Transverse colon (tissue), 4 donors: Measurements from ENCODE around the gene SMCO4.

Experiments
- CTCF ChIP-seq, 5 experiments: fragments of 200-600 bp in 3 of 5; fragments of 450-650 bp in 2 of 5; sonication (generic) in 3 of 5; IDR thresholded peaks; 1 replicate in 2 of 5; 2 replicates in 3 of 5; pipeline ENCODE4 v1.5.1; 2016 to 2017; ENCODE audit warnings: antibody characterized with exemption in 5 of 5, inconsistent platforms in 3 of 5, mild to moderate bottlenecking in 2 of 5, moderate library complexity in 1 of 5
- POLR2AphosphoS5 ChIP-seq, 3 donors: sonication (generic); formaldehyde crosslinking; IDR thresholded peaks; one replicate each; pipeline ENCODE4 v1.6.1; 2016; ENCODE audit warnings: antibody characterized with exemption in 3 of 3

GRCh38 chr11:93548679-93549319 is 5.6 kb upstream of the SMCO4 start:
- no peak for TF ChIP-seq CTCF (IDR thresholded peaks at IDR 0.05)
- TF ChIP-seq POLR2AphosphoS5 (IDR thresholded peaks at IDR 0.05), result no peak
